Thyroid gland (tissue), 4 donors: ENCODE measurements around the gene TSPAN17. TPM values are rescaled to one million over a fixed set of nuclear protein-coding genes. Genes with fewer than 3 reads are reported as not detected.

ENCODE experiments used
- DNase-seq, 2 donors: peaks; one replicate each; pipeline ENCODE4 v3.0.0-alpha.2; 2019
- H3K27ac ChIP-seq, 3 donors: fragments of 200-600 bp; sonication (generic); 1 replicate in 2 of 3; 2 replicates in 1 of 3; pipeline ENCODE4 v1.5.1; 2016 to 2019; ENCODE audit warnings: mild to moderate bottlenecking in 1 of 3, moderate library complexity in 1 of 3
- H3K27me3 ChIP-seq: fragments of 200-600 bp; sonication (generic); one replicate; pipeline ENCODE4 v1.5.1; 2019
- H3K36me3 ChIP-seq, 2 donors: fragments of 200-600 bp; sonication (generic); one replicate each; pipeline ENCODE4 v1.5.1; 2016 to 2019
- H3K4me1 ChIP-seq, 2 donors: fragments of 200-600 bp; sonication (generic); one replicate each; pipeline ENCODE4 v1.5.1; 2017 to 2019
- H3K4me3 ChIP-seq, 3 donors: fragments of 200-600 bp; sonication (generic); replicated peaks in 1 of 3; 1 replicate in 2 of 3; 2 replicates in 1 of 3; pipeline ENCODE4 v1.5.1; 2016; ENCODE audit warnings: mild to moderate bottlenecking in 1 of 3
- H3K9me3 ChIP-seq: fragments of 200-600 bp; sonication (generic); one replicate; pipeline ENCODE4 v1.5.1; 2017
- CTCF ChIP-seq, 6 experiments: fragments of 200-600 bp in 3 of 6; fragments of 450-650 bp in 3 of 6; sonication (generic) in 3 of 6; IDR thresholded peaks; one replicate each; pipeline ENCODE4 v1.5.1; 2016 to 2019; ENCODE audit warnings: antibody characterized with exemption in 6 of 6, mild to moderate bottlenecking in 2 of 6, inconsistent platforms in 1 of 6, moderate library complexity in 1 of 6
- POLR2A ChIP-seq, 2 donors: fragments of 450-650 bp; IDR thresholded peaks; one replicate each; pipeline ENCODE4 v1.6.1; 2017; ENCODE audit warnings: antibody characterized with exemption in 2 of 2, mild to moderate bottlenecking in 2 of 2, moderate library complexity in 1 of 2
- WGBS, 2 donors: methylation state at CpG; one replicate each; pipeline ENCODE4 v1.1.5; 2017; 5-methylcytosine and 5-hydroxymethylcytosine counted together
- intact Hi-C: fragments of 100-400 bp; cut with DNase I; formaldehyde crosslinking; loops from one replicate; pipeline ENCODE4 v1.15.1; 2023
- total RNA-seq, 4 donors: library from RNA; depleted of rRNA; stranded (reverse); fragments of >200 nt; gene quantifications; one replicate each; pipeline ENCODE4 v1.2.3, GENCODE V29; 2016

TSPAN17 gene
- total RNA-seq, 4 donors from 2014 or later = 18.9 to 24.7 (median 21.0) TPM

DNA sequence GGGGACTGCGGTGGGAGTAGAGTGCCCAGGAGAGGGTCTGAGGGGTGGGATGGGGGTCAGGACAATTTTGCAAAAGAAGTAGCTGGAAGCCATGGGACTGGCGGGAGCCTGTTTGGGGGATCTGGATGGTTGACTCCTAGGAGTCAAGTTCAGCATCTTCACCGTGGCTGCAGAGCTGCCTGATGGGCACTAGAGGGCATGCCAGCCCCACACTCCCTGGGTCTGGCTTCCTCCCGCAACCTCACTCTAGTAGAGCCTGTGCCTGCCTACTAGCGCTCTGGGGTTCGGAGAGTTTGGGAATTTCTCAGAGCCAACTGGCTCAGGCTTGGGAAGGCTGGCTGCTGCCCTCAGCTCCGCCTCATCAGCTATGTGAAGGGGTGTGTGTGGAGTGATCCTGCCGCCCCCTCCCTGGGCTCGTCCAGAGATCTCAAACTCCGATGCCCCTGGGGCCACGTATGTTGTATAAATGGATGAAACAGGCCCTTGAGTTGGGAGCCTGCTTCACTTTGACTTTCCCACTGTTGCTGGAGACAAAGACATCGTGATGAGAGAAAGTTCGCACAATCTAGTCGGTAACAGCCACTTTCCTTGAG lies 10.8 kb downstream of the TSPAN17 start:
- Histone ChIP-seq H3K36me3 (peaks cover 8 to 9% of the 10 kb centered on the region in 2 donors), H3K4me3 (no peak overlapping the region), H3K27me3 (no peaks in the 10 kb centered on the region), H3K9me3 (no peaks in the 10 kb centered on the region), H3K4me1 (peaks cover 0 to 5% of the 10 kb centered on the region in 2 donors), H3K27ac (no peak overlapping the region)
- intact Hi-C loops = loop anchor here (5.0 kb wide), 1 partner anchor 241 kb away; the partner anchor contains the start of gene CLTB
- WGBS, 2 donors = 59 to 66% methylated on average over 12 to 14 of the region's 14 CpGs
- TF ChIP-seq CTCF (IDR thresholded peaks at IDR 0.05) = peak in 5 of 6 experiments; percentile 17 to 74 (median 44)
- no peak for TF ChIP-seq POLR2A (IDR thresholded peaks at IDR 0.05)
- peak; percentile 50 to 56 for DNase-seq

DNA sequence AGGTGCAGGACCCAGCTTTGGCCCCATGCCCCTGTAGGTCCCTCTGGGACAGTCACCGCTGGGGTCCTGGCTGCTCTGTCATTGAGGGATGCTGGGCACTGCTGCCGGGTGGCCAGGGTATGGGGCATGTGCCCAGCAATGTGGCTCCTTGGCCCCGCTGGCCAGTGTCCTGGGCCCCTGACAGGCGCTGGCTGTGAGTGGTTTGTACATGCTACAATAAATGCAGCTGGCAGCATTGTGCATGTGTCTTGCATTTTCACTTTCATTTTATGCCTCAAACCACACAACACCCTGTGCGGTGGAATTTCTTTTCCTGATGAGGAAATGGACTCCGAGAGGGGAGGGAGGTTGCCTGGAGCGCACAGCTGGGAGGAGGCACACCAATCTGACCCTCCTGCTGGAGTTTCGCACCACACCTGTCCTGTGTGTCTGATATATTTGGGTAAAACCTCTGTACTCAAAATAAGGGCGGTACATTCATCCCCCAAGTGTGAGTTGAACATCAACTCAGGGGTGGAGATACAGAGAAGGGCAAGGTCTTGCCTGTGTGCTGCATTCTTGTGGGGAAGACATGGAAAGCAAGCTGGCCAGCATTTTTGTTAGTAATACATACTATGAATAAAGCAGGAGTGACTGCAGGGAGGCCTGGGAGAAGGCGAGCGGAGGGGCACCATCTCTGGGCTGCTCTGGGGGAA lies 11.7 kb downstream of the TSPAN17 start:
- Histone ChIP-seq H3K36me3 (peaks cover 8 to 9% of the 10 kb centered on the region in 2 donors), H3K9me3 (no peaks in the 10 kb centered on the region), H3K4me1 (peaks cover 0 to 5% of the 10 kb centered on the region in 2 donors), H3K4me3 (no peak overlapping the region), H3K27ac (no peak overlapping the region), H3K27me3 (no peaks in the 10 kb centered on the region)
- intact Hi-C loops = loop anchor here (5.0 kb wide), 1 partner anchor 242 kb away; the partner anchor contains the start of gene CLTB
- TF ChIP-seq CTCF (IDR thresholded peaks at IDR 0.05) = no peak
- TF ChIP-seq POLR2A (IDR thresholded peaks at IDR 0.05) = no peak
- 76% methylated on average over 9 of the region's 11 CpGs for WGBS, 2 donors
- no peak for DNase-seq

- Histone ChIP-seq H3K36me3 (peaks cover 8 to 9% of the 10 kb centered on the region in 2 donors), H3K9me3 (no peaks in the 10 kb centered on the region), H3K27ac (no peak overlapping the region), H3K4me1 (peaks cover 0 to 5% of the 10 kb centered on the region in 2 donors), H3K4me3 (no peak overlapping the region), H3K27me3 (no peaks in the 10 kb centered on the region)
- no peak for DNase-seq
- WGBS, 2 donors = 75 to 86% methylated on average over 7 of the region's 7 CpGs
- TF ChIP-seq POLR2A (IDR thresholded peaks at IDR 0.05) (no peak), CTCF (IDR thresholded peaks at IDR 0.05) (no peak)
- intact Hi-C loops = loop anchor here (5.0 kb wide), 1 partner anchor 242 kb away; the partner anchor contains the start of gene CLTB
These were observed 12.2 kb downstream of the TSPAN17 start for GRCh38 chr5:176659512-176659839.

GRCh38 chr5:176659860-176660461 lies 12.7 kb downstream of the TSPAN17 start:
- Histone ChIP-seq H3K36me3 (peaks cover 8 to 9% of the 10 kb centered on the region in 2 donors), H3K9me3 (no peaks in the 10 kb centered on the region), H3K27ac (no peak overlapping the region), H3K4me1 (peaks cover 0 to 5% of the 10 kb centered on the region in 2 donors), H3K4me3 (no peak overlapping the region), H3K27me3 (no peaks in the 10 kb centered on the region)
- intact Hi-C loops = loop anchor here (5.0 kb wide), 1 partner anchor 243 kb away; the partner anchor contains the start of gene CLTB
- WGBS, 2 donors = 69 to 72% methylated on average over 4 of the region's 4 CpGs
- DNase-seq = no peak
- no peak for TF ChIP-seq POLR2A (IDR thresholded peaks at IDR 0.05)
- TF ChIP-seq CTCF (IDR thresholded peaks at IDR 0.05) = no peak

GRCh38 chr5:176660530-176660859 lies 13.2 kb downstream of the TSPAN17 start:
- Histone ChIP-seq H3K4me1 (peaks cover 0 to 5% of the 10 kb centered on the region in 2 donors), H3K27me3 (no peaks in the 10 kb centered on the region), H3K27ac (no peak overlapping the region), H3K36me3 (peaks cover 8 to 9% of the 10 kb centered on the region in 2 donors), H3K9me3 (no peaks in the 10 kb centered on the region), H3K4me3 (no peak overlapping the region)
- WGBS, 2 donors = 33 to 83% methylated on average over 1 of the region's 1 CpG
- TF ChIP-seq CTCF (IDR thresholded peaks at IDR 0.05) = no peak
- no peak for TF ChIP-seq POLR2A (IDR thresholded peaks at IDR 0.05)
- DNase-seq = no peak
- intact Hi-C loops = no loop called here
